IPS-20b (cell line): Measurements from ENCODE around the gene DIDO1.

ENCODE experiments used
- H3K27ac ChIP-seq: one replicate; pipeline ENCODE4 v1.5.1; 2013; ENCODE audit warnings: low read length
- H3K27me3 ChIP-seq: 2 replicates; pipeline ENCODE4 v1.6.1; 2013; ENCODE audit warnings: mild to moderate bottlenecking, low read length, inconsistent platforms; ENCODE audit not compliant: insufficient read depth
- H3K36me3 ChIP-seq: 2 replicates; pipeline ENCODE4 v1.6.1; 2013; ENCODE audit warnings: low read depth, mild to moderate bottlenecking, inconsistent platforms, low read length, moderate library complexity; ENCODE audit not compliant: insufficient read depth
- H3K4me1 ChIP-seq: 2 replicates; pipeline ENCODE4 v1.6.1; 2013; ENCODE audit warnings: mild to moderate bottlenecking, control low read depth, inconsistent platforms, low read length, moderate library complexity; ENCODE audit not compliant: insufficient read depth
- H3K4me3 ChIP-seq: 2 replicates; pipeline ENCODE4 v1.5.1; 2013; ENCODE audit warnings: mild to moderate bottlenecking, low read length, inconsistent platforms
- H3K9ac ChIP-seq: 2 replicates; pipeline ENCODE4 v1.6.1; 2013; ENCODE audit warnings: low read depth, mild to moderate bottlenecking, inconsistent platforms, low read length, moderate library complexity
- H3K9me3 ChIP-seq: 2 replicates; pipeline ENCODE4 v1.6.1; 2013; ENCODE audit warnings: mild to moderate bottlenecking, low read depth, low read length, inconsistent platforms; ENCODE audit not compliant: insufficient read depth

Gene DIDO1

GRCh38 chr20:62882426-62882825 lies 43.9 kb downstream of the DIDO1 start:
- no peak overlapping the region for H3K27ac ChIP-seq
- no peaks in the 10 kb centered on the region; the same call in 1 of the 2 replicates for H3K27me3 ChIP-seq
- H3K9ac ChIP-seq, result no peak overlapping the region
- no peak overlapping the region for H3K4me3 ChIP-seq
- H3K9me3 ChIP-seq, result no peaks in the 10 kb centered on the region
- H3K36me3 ChIP-seq, result peaks cover 17% of the 10 kb centered on the region; the same call in 1 of the 2 replicates
- H3K4me1 ChIP-seq, result peaks cover 13% of the 10 kb centered on the region; the same call in 1 of the 2 replicates

DNA sequence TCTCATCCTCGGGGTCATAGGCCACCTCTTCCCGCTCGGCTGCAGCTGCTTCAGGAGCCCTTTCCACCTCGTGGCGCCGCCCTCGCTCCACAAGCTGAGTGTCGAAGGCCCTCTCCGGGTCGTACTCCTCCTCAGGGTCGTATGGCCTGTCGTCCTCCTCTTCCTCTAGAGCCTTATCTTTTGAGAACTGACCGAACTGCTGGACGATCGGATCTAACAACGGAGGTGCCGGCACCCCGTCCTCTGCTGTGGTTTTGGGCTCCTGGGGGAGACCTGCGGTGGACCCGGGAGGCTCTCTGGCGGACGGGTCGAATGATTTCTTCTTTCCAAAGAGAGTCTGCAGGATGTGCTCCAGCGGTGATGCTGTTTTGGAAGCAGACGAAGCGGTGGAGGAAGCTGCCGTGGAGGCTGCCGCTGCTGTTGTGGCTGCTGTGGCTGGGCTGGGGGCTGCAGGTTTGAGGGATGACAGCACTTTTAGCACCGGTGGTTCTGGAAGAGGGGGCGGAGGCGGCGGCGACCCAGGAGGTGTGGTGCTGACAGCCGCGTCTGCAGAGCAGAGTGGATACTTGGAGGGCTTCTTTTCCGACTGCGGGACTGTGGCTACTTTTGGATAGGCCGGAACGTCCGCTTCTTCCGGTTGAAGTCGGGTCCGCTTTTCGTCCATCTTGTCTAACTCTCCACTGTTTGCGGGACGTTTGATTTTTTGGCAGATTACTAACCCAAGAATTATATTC lies 44.5 kb downstream of the DIDO1 start:
- no peak overlapping the region for H3K4me3 ChIP-seq
- no peak overlapping the region for H3K9ac ChIP-seq
- peaks cover 11% of the 10 kb centered on the region; the same call in 1 of the 2 replicates for H3K36me3 ChIP-seq
- no peaks in the 10 kb centered on the region for H3K9me3 ChIP-seq
- H3K4me1 ChIP-seq, result peaks cover 13% of the 10 kb centered on the region; the same call in 1 of the 2 replicates
- no peak overlapping the region for H3K27ac ChIP-seq
- H3K27me3 ChIP-seq, result no peaks in the 10 kb centered on the region; the same call in 1 of the 2 replicates

GRCh38 chr20:62880935-62881661 lies 45.2 kb downstream of the DIDO1 start:
- Histone ChIP-seq H3K36me3 (peaks cover 6% of the 10 kb centered on the region; the same call in 1 of the 2 replicates), H3K27me3 (no peaks in the 10 kb centered on the region; the same call in 1 of the 2 replicates), H3K4me1 (peaks cover 13% of the 10 kb centered on the region; the same call in 1 of the 2 replicates), H3K27ac (no peak overlapping the region), H3K9ac (no peak overlapping the region), H3K9me3 (no peaks in the 10 kb centered on the region), H3K4me3 (no peak overlapping the region)

GRCh38 chr20:62880147-62880934 lies 46.0 kb downstream of the DIDO1 start:
- no peak overlapping the region for H3K27ac ChIP-seq
- H3K4me1 ChIP-seq, result peaks cover 18% of the 10 kb centered on the region; the same call in 1 of the 2 replicates
- H3K36me3 ChIP-seq, result peaks cover 6% of the 10 kb centered on the region; the same call in 1 of the 2 replicates
- H3K9me3 ChIP-seq, result no peaks in the 10 kb centered on the region
- H3K27me3 ChIP-seq, result no peaks in the 10 kb centered on the region; the same call in 1 of the 2 replicates
- H3K9ac ChIP-seq, result no peak overlapping the region
- H3K4me3 ChIP-seq, result no peak overlapping the region

- Histone ChIP-seq H3K27ac (no peak overlapping the region), H3K4me1 (peaks cover 18% of the 10 kb centered on the region), H3K9ac (peak overlapping the region; percentile 45; the same call in 1 of the 2 replicates), H3K36me3 (peaks cover 6% of the 10 kb centered on the region; the same call in 1 of the 2 replicates), H3K4me3 (peak overlapping the region; percentile 46; the same call in 1 of the 2 replicates), H3K27me3 (no peaks in the 10 kb centered on the region; the same call in 1 of the 2 replicates), H3K9me3 (no peaks in the 10 kb centered on the region)
Observed at GRCh38 chr20:62879275-62880146, 46.8 kb downstream of the DIDO1 start.

DNA sequence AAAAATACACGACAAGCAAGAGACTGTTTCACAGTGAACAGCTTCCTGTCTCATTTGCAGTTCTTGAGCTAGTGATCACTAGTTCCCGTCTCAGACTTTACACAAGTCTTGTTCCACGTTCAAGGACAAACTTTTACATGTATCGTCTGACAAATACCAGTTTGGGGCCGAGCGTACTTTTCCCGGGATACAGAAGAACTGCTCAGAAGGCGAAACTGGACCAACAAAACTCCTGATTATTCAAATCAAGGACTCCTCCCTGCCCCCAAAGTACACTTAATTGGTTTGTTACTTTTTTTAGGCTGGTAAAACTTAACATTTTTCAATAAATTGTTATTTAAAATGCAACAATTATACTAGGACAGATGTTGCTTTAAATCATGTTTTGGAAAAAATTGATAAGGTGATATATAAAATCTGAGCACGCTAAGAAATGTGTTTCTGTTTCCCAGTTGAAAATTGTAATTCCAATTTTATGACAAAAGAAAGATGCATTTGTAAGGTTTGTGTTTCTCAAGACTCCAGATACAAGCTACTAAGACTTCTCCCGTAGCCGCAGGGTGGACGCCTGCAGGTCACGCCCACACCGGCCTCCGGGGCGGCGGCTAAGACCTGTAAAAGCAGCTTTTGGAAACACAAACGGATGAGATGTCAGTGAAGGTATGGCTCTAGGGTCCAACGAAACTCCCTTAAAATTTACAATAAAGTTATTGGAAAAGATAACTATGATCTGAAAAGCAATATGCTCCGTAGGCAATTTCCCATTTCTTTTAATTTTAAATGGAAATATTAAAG lies 47.9 kb downstream of the DIDO1 start:
- Histone ChIP-seq H3K36me3 (peaks cover 6% of the 10 kb centered on the region; the same call in 1 of the 2 replicates), H3K27ac (no peak overlapping the region), H3K9me3 (no peaks in the 10 kb centered on the region), H3K4me1 (peaks cover 13% of the 10 kb centered on the region), H3K4me3 (peak overlapping the region; percentile 46; the same call in 1 of the 2 replicates), H3K27me3 (no peaks in the 10 kb centered on the region; the same call in 1 of the 2 replicates), H3K9ac (no peak overlapping the region)

DNA sequence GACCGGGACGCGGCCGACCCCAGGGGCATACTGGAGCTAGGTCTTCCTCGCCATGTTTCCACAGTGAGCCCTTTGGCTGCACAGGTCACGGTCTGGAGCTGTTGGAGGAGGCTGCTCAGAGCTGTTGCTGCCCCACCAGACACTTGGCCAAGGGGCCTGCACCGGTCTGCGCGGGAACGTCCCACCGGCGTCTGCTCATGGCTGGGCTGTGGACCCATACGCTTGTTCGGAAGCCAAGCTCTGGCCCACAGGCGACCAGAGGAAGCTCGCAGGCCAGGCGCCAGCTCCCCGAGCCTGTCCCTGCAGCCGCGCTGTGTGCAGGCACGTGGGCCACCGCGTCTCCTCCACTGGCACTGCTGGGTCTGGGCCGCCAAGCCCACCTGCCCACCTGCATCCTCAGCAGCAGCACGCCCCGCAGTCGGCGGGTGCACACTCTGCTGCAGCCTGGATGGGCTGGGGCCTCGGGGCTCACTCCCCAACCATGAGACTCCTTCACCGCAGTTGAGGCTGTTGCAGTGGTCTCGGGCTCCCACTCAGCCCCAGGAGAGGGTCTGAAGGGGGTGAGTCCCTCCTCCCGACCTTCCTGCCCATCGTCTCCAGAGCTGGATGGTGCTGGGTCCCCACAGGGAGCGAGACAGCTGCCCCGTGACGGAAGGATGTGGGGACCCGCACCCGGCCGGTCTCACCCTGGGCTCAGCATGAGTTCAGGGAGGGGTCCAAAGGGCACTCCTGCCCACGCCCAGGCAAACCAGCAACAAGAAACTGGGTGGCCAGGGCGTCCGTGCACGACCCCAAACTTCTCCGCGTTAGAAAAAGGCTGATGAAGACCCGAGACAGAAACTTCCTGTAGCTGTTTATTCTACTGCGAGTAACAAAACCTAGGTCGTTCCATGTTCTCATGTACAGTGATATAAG lies 49.1 kb downstream of the DIDO1 start:
- Histone ChIP-seq H3K27me3 (no peaks in the 10 kb centered on the region; the same call in 1 of the 2 replicates), H3K9ac (no peak overlapping the region), H3K4me1 (peaks cover 13% of the 10 kb centered on the region), H3K9me3 (no peaks in the 10 kb centered on the region), H3K27ac (no peak overlapping the region), H3K36me3 (peaks cover 4% of the 10 kb centered on the region; the same call in 1 of the 2 replicates), H3K4me3 (no peak overlapping the region)

GRCh38 chr20:62876501-62876901 lies 49.8 kb downstream of the DIDO1 start:
- H3K27ac ChIP-seq, result no peak overlapping the region
- peaks cover 13% of the 10 kb centered on the region for H3K4me1 ChIP-seq
- H3K27me3 ChIP-seq, result no peaks in the 10 kb centered on the region; the same call in 1 of the 2 replicates
- H3K36me3 ChIP-seq, result no peaks in the 10 kb centered on the region; the same call in 1 of the 2 replicates
- no peak overlapping the region for H3K4me3 ChIP-seq
- H3K9ac ChIP-seq, result no peak overlapping the region
- no peaks in the 10 kb centered on the region for H3K9me3 ChIP-seq
